HepG2 (cell line): ENCODE data around the gene TK1. TPM values are rescaled to one million over a fixed set of nuclear protein-coding genes. Genes with fewer than 3 reads are reported as not detected.
A peak's percentile ranks its signal among the peaks of the same experiment; 100 is the strongest.

Source experiments
- ATF4 ChIP-seq, 2 experiments: fragments of 450-650 bp in 1 of 2; sonication (generic) in 1 of 2; formaldehyde crosslinking; IDR thresholded peaks; 2 replicates each; pipeline versions ENCODE4 v1.5.0 to v1.8.0; 2020 to 2022; ENCODE audit warnings: mild to moderate bottlenecking in 1 of 2, missing genetic modification reagents in 1 of 2
- CCDC6 ChIP-seq: sonication (generic); formaldehyde crosslinking; IDR thresholded peaks from 2 replicates; pipeline ENCODE4 v1.8.1; 2022; ENCODE audit warnings: mild to moderate bottlenecking, missing genetic modification reagents, moderate library complexity
- CENPBD1 ChIP-seq: sonication (generic); formaldehyde crosslinking; IDR thresholded peaks from 2 replicates; pipeline ENCODE4 v1.8.0; 2022; ENCODE audit warnings: missing genetic modification reagents, low read depth, mild to moderate bottlenecking, borderline replicate concordance
- EP300 ChIP-seq, 3 experiments: sonication (generic) in 1 of 3; formaldehyde crosslinking in 1 of 3; IDR thresholded peaks; 2 replicates each; pipeline versions ENCODE4 v1.5.1 to v1.6.1; 2011 to 2020; ENCODE audit warnings: low read depth in 2 of 3, low read length in 2 of 3, borderline replicate concordance in 1 of 3, improper control_type of control experiment in 1 of 3, mild to moderate bottlenecking in 1 of 3, missing genetic modification reagents in 1 of 3, moderate library complexity in 1 of 3
- HMG20A ChIP-seq: IDR thresholded peaks from 2 replicates; pipeline ENCODE4 v1.6.1; 2016; ENCODE audit warnings: borderline replicate concordance
- HOXA5 ChIP-seq: sonication (generic); formaldehyde crosslinking; IDR thresholded peaks from 2 replicates; pipeline ENCODE4 v1.4.0; 2020; ENCODE audit warnings: missing genetic modification reagents
- JUN ChIP-seq: sonication (generic); formaldehyde crosslinking; IDR thresholded peaks from 2 replicates; pipeline ENCODE4 v1.4.0; 2020; ENCODE audit warnings: mild to moderate bottlenecking, missing genetic modification reagents
- MLLT10 ChIP-seq: sonication (generic); formaldehyde crosslinking; IDR thresholded peaks from 2 replicates; pipeline ENCODE4 v1.4.0; 2020; ENCODE audit warnings: missing genetic modification reagents
- NFATC3 ChIP-seq: sonication (generic); formaldehyde crosslinking; IDR thresholded peaks from 2 replicates; pipeline ENCODE4 v1.5.1; 2020; ENCODE audit warnings: mild to moderate bottlenecking, missing genetic modification reagents
- PBX3 ChIP-seq: sonication (generic); formaldehyde crosslinking; IDR thresholded peaks from 2 replicates; pipeline ENCODE4 v1.8.1; 2023; ENCODE audit warnings: missing genetic modification reagents, inconsistent platforms, borderline replicate concordance
- REXO4 ChIP-seq: sonication (generic); formaldehyde crosslinking; IDR thresholded peaks from 2 replicates; pipeline ENCODE4 v1.8.0; 2022; ENCODE audit warnings: missing genetic modification reagents, mild to moderate bottlenecking, borderline replicate concordance
- TBP ChIP-seq: sonication (generic); formaldehyde crosslinking; IDR thresholded peaks from 2 replicates; pipeline ENCODE4 v1.5.0; 2020; ENCODE audit warnings: missing genetic modification reagents
- THAP7 ChIP-seq: sonication (generic); formaldehyde crosslinking; IDR thresholded peaks from 2 replicates; pipeline ENCODE4 v1.8.1; 2023; ENCODE audit warnings: mild to moderate bottlenecking, missing genetic modification reagents
- ZBED4 ChIP-seq: sonication (generic); formaldehyde crosslinking; IDR thresholded peaks from 2 replicates; pipeline ENCODE4 v1.4.0; 2020; ENCODE audit warnings: missing genetic modification reagents, borderline replicate concordance
- ZC3H4 ChIP-seq: sonication (generic); formaldehyde crosslinking; IDR thresholded peaks from 2 replicates; pipeline ENCODE4 v1.4.0; 2020; ENCODE audit warnings: missing genetic modification reagents, borderline replicate concordance
- ZNF282 ChIP-seq: fragments of 450-650 bp; IDR thresholded peaks from 2 replicates; pipeline ENCODE4 v1.6.1; 2018; ENCODE audit not compliant: partially characterized antibody
- ZNF44 ChIP-seq: sonication (generic); formaldehyde crosslinking; IDR thresholded peaks from 2 replicates; pipeline ENCODE4 v1.5.1; 2020; ENCODE audit warnings: mild to moderate bottlenecking, missing genetic modification reagents
- ZNF513 ChIP-seq: sonication (generic); formaldehyde crosslinking; conservative IDR thresholded peaks from 2 replicates; pipeline ENCODE4 v1.5.0; 2020; ENCODE audit warnings: missing genetic modification reagents
- ZNF598 ChIP-seq: sonication (generic); formaldehyde crosslinking; IDR thresholded peaks from 2 replicates; pipeline ENCODE4 v1.5.1; 2020; ENCODE audit warnings: mild to moderate bottlenecking, missing genetic modification reagents, borderline replicate concordance
- ZNF749 ChIP-seq: sonication (generic); formaldehyde crosslinking; IDR thresholded peaks from 2 replicates; pipeline ENCODE4 v1.8.0; 2022; ENCODE audit warnings: mild to moderate bottlenecking, missing genetic modification reagents, moderate library complexity, borderline replicate concordance
- polyA plus RNA-seq, 8 experiments: library from polyadenylated mRNA; depleted of rRNA in 3 of 8; stranded (reverse) in 7 of 8; unstranded in 1 of 8; fragments of >200 nt; fragmentation: Illumina TruSeq in 4 of 8; extraction: Trizol in 4 of 8; gene quantifications; 2 replicates each; pipeline versions ENCODE4 v1.2.1 to v1.2.3, GENCODE V29; 2011 to 2016; ENCODE audit warnings: low read depth in 4 of 8, missing spikeins in 1 of 8, mixed read lengths in 1 of 8; ENCODE audit not compliant: insufficient read depth in 1 of 8
- total RNA-seq, 5 experiments: library from RNA; depleted of rRNA; stranded (reverse); fragments of >200 nt; fragmentation: Illumina TruSeq; extraction: Trizol; gene quantifications; 2 replicates each; pipeline ENCODE4 v1.2.3, GENCODE V29; 2016; ENCODE audit warnings: low read depth in 1 of 5

Gene TK1
- total and polyA plus RNA-seq, 2 of the 13 experiments (the other 11 are each of a cell fraction or from before 2014, with no cell fraction given) = 45.0 to 96.0 TPM

- TF ChIP-seq ZBED4 (CRISPR knock-in tag) (no peak), PBX3 (CRISPR knock-in tag) (no peak), EP300 (IDR thresholded peaks at IDR 0.05; ENCODE audit: low read depth in 2 of 2, low read length in 2 of 2) (no peak), EP300 (CRISPR knock-in tag; IDR thresholded peaks at IDR 0.05; ENCODE audit: borderline replicate concordance) (no peak; the same call in 1 of the 2 replicates), HOXA5 (CRISPR knock-in tag) (0 out of 2 replicates have a peak, but pooled peaks have one; percentile 32), HMG20A (CRISPR knock-in tag) (no peak), THAP7 (CRISPR knock-in tag) (no peak), ZNF282 (no peak), JUN (CRISPR knock-in tag) (no peak), CENPBD1 (no peak), ZNF749 (no peak), CCDC6 (no peak), ATF4 (CRISPR knock-in tag; IDR thresholded peaks at IDR 0.05) (no peak), ZNF44 (no peak), ZC3H4 (CRISPR knock-in tag) (no peak), ZNF598 (CRISPR knock-in tag) (0 out of 2 replicates have a peak, but pooled peaks have one; percentile 25), ZNF513 (no peak), NFATC3 (CRISPR knock-in tag) (no peak), TBP (CRISPR knock-in tag) (no peak), REXO4 (CRISPR knock-in tag) (no peak), MLLT10 (CRISPR knock-in tag) (no peak)
Observed at GRCh38 chr17:78129351-78130089, 57.3 kb downstream of the TK1 start (continued).
